ENCODE measurements around the gene CFAP46. TPM values are rescaled to one million over a fixed set of nuclear protein-coding genes. Genes with fewer than 3 reads are reported as not detected.

CFAP46 gene
- total RNA-seq, 1 donor from 2014 or later, result 1.3 TPM

GRCh38 chr10:132916421-132916841, 25.9 kb downstream of the CFAP46 start:
- TF ChIP-seq CTCF (IDR thresholded peaks at IDR 0.05; ENCODE audit: insufficient read depth, low read depth, low read length) (no peak), EZH2 (IDR thresholded peaks at IDR 0.05; ENCODE audit: insufficient read depth, low read length) (no peak)
- Histone ChIP-seq H3K9me3 (ENCODE audit: insufficient read depth, low read depth, low read length) (no peaks in the 10 kb centered on the region), H3K36me3 (ENCODE audit: insufficient read depth, low read length) (no peaks in the 10 kb centered on the region), H3K79me2 (ENCODE audit: insufficient read depth, low read length) (no peaks in the 10 kb centered on the region), H3K9ac (ENCODE audit: low read length) (no peak overlapping the region), H3K27ac (ENCODE audit: low read depth, low read length) (no peak overlapping the region), H3K4me2 (ENCODE audit: low read length) (no peak overlapping the region), H2AFZ (ENCODE audit: low read depth, low read length) (no peak overlapping the region), H3K4me1 (ENCODE audit: insufficient read depth, low read length) (no peaks in the 10 kb centered on the region), H3K4me3 (ENCODE audit: insufficient read depth, low read depth, low read length) (no peak overlapping the region), H3K27me3 (ENCODE audit: insufficient read depth, low read length) (no peaks in the 10 kb centered on the region), H4K20me1 (ENCODE audit: insufficient read depth, low read length) (no peaks in the 10 kb centered on the region)
- no peaks in the 10 kb centered on the region for H3K36me3 Mint-ChIP-seq (ENCODE audit: low read depth, unreplicated experiment)
- peaks cover 9% of the 10 kb centered on the region for H3K27me3 Mint-ChIP-seq (ENCODE audit: low read depth, unreplicated experiment)
- H3K9me3 Mint-ChIP-seq (ENCODE audit: unreplicated experiment), result no peaks in the 10 kb centered on the region
- H3K4me3 Mint-ChIP-seq (ENCODE audit: unreplicated experiment), result no peak overlapping the region
- DNase-seq (ENCODE audit: low read depth), result no peak
- FAIRE-seq, result no peak
- peaks cover 6% of the 10 kb centered on the region for H3K4me1 Mint-ChIP-seq (ENCODE audit: low read depth, unreplicated experiment)
- peak overlapping the region; percentile 18 for H3K27ac Mint-ChIP-seq (ENCODE audit: unreplicated experiment)

GRCh38 chr10:132915411-132915810, 27.0 kb downstream of the CFAP46 start:
- H3K27me3 Mint-ChIP-seq (ENCODE audit: low read depth, unreplicated experiment), result peaks cover 12% of the 10 kb centered on the region
- Histone ChIP-seq H2AFZ (ENCODE audit: low read depth, low read length) (no peak overlapping the region), H3K4me3 (ENCODE audit: insufficient read depth, low read depth, low read length) (no peak overlapping the region), H3K79me2 (ENCODE audit: insufficient read depth, low read length) (no peaks in the 10 kb centered on the region), H3K27me3 (ENCODE audit: insufficient read depth, low read length) (no peaks in the 10 kb centered on the region), H3K4me1 (ENCODE audit: insufficient read depth, low read length) (no peaks in the 10 kb centered on the region), H4K20me1 (ENCODE audit: insufficient read depth, low read length) (no peaks in the 10 kb centered on the region), H3K9me3 (ENCODE audit: insufficient read depth, low read depth, low read length) (no peaks in the 10 kb centered on the region), H3K9ac (ENCODE audit: low read length) (no peak overlapping the region), H3K36me3 (ENCODE audit: insufficient read depth, low read length) (no peaks in the 10 kb centered on the region), H3K27ac (ENCODE audit: low read depth, low read length) (no peak overlapping the region), H3K4me2 (ENCODE audit: low read length) (no peak overlapping the region)
- TF ChIP-seq CTCF (IDR thresholded peaks at IDR 0.05; ENCODE audit: insufficient read depth, low read depth, low read length) (no peak), EZH2 (IDR thresholded peaks at IDR 0.05; ENCODE audit: insufficient read depth, low read length) (no peak)
- H3K9me3 Mint-ChIP-seq (ENCODE audit: unreplicated experiment), result no peaks in the 10 kb centered on the region
- peaks cover 7% of the 10 kb centered on the region for H3K4me1 Mint-ChIP-seq (ENCODE audit: low read depth, unreplicated experiment)
- peaks cover 3% of the 10 kb centered on the region for H3K36me3 Mint-ChIP-seq (ENCODE audit: low read depth, unreplicated experiment)
- no peak overlapping the region for H3K4me3 Mint-ChIP-seq (ENCODE audit: unreplicated experiment)
- no peak overlapping the region for H3K27ac Mint-ChIP-seq (ENCODE audit: unreplicated experiment)
- FAIRE-seq (no peak), DNase-seq (ENCODE audit: low read depth) (no peak)

- Mint-ChIP-seq H3K4me1 (ENCODE audit: low read depth, unreplicated experiment) (peaks cover 7% of the 10 kb centered on the region), H3K36me3 (ENCODE audit: low read depth, unreplicated experiment) (peaks cover 3% of the 10 kb centered on the region), H3K27ac (ENCODE audit: unreplicated experiment) (no peak overlapping the region), H3K4me3 (ENCODE audit: unreplicated experiment) (no peak overlapping the region), H3K9me3 (ENCODE audit: unreplicated experiment) (no peaks in the 10 kb centered on the region), H3K27me3 (ENCODE audit: low read depth, unreplicated experiment) (peaks cover 10% of the 10 kb centered on the region)
- Histone ChIP-seq H4K20me1 (ENCODE audit: insufficient read depth, low read length) (no peaks in the 10 kb centered on the region), H3K36me3 (ENCODE audit: insufficient read depth, low read length) (no peaks in the 10 kb centered on the region), H3K9ac (ENCODE audit: low read length) (no peak overlapping the region), H3K4me3 (ENCODE audit: insufficient read depth, low read depth, low read length) (no peak overlapping the region), H3K79me2 (ENCODE audit: insufficient read depth, low read length) (no peaks in the 10 kb centered on the region), H3K4me2 (ENCODE audit: low read length) (no peak overlapping the region), H3K27me3 (ENCODE audit: insufficient read depth, low read length) (no peaks in the 10 kb centered on the region), H3K9me3 (ENCODE audit: insufficient read depth, low read depth, low read length) (no peaks in the 10 kb centered on the region), H3K4me1 (ENCODE audit: insufficient read depth, low read length) (no peaks in the 10 kb centered on the region), H2AFZ (ENCODE audit: low read depth, low read length) (no peak overlapping the region), H3K27ac (ENCODE audit: low read depth, low read length) (no peak overlapping the region)
- FAIRE-seq (no peak), DNase-seq (ENCODE audit: low read depth) (no peak)
- TF ChIP-seq CTCF (IDR thresholded peaks at IDR 0.05; ENCODE audit: insufficient read depth, low read depth, low read length) (no peak), EZH2 (IDR thresholded peaks at IDR 0.05; ENCODE audit: insufficient read depth, low read length) (no peak)
Measured at GRCh38 chr10:132914732-132915131, 27.6 kb downstream of the CFAP46 start.

Measured in astrocyte (in vitro differentiated cells and primary cell).